Measurements from ENCODE around the gene LPAR2.

Gene LPAR2

GRCh38 chr19:19619849-19620210, 8.2 kb downstream of the LPAR2 start:
- Histone ChIP-seq H3K9me3 (no peaks in the 10 kb centered on the region), H3K4me3 (ENCODE audit: low read depth in 1 of 2, low read length in 1 of 2) (no peak overlapping the region), H3K36me3 (peaks cover 33% of the 10 kb centered on the region), H3K27ac (no peak overlapping the region), H3K4me1 (ENCODE audit: control insufficient read depth in 1 of 2, insufficient read depth in 1 of 2, low read depth in 1 of 2, low read length in 1 of 2) (peaks cover 13 to 17% of the 10 kb centered on the region in 2 experiments), H3K27me3 (peaks cover 9% of the 10 kb centered on the region)
- no peak for TF ChIP-seq CTCF (IDR thresholded peaks at IDR 0.05)

GRCh38 chr19:19619181-19619848, 8.7 kb downstream of the LPAR2 start:
- peaks cover 9% of the 10 kb centered on the region for H3K27me3 ChIP-seq
- no peak for TF ChIP-seq CTCF (IDR thresholded peaks at IDR 0.05)
- peaks cover 28% of the 10 kb centered on the region for H3K36me3 ChIP-seq
- H3K4me3 ChIP-seq (ENCODE audit: low read depth in 1 of 2, low read length in 1 of 2) = peak overlapping the region; percentile 57 to 64
- H3K27ac ChIP-seq = peak overlapping the region; percentile 41
- H3K9me3 ChIP-seq = no peaks in the 10 kb centered on the region
- peaks cover 13 to 17% of the 10 kb centered on the region in 2 experiments for H3K4me1 ChIP-seq (ENCODE audit: control insufficient read depth in 1 of 2, insufficient read depth in 1 of 2, low read depth in 1 of 2, low read length in 1 of 2)

- H3K9me3 ChIP-seq = no peaks in the 10 kb centered on the region
- TF ChIP-seq CTCF (IDR thresholded peaks at IDR 0.05) = peak; percentile 57
- H3K4me3 ChIP-seq (ENCODE audit: low read depth in 1 of 2, low read length in 1 of 2) = peak within 1 kb of the TSS; percentile 57 to 64
- H3K27ac ChIP-seq = peak within 1 kb of the TSS; percentile 41
- H3K4me1 ChIP-seq (ENCODE audit: control insufficient read depth in 1 of 2, insufficient read depth in 1 of 2, low read depth in 1 of 2, low read length in 1 of 2) = peaks cover 13 to 17% of the 10 kb centered on the region in 2 experiments
- H3K27me3 ChIP-seq = peaks cover 9% of the 10 kb centered on the region
- H3K36me3 ChIP-seq = peaks cover 19% of the 10 kb centered on the region
These were observed 9.6 kb downstream of the LPAR2 start, which contains the start of gene PBX4 for GRCh38 chr19:19618219-19619051. PBX4 (minus strand) TSS chr19:19618687; CDS start chr19:19618629, 58 bp downstream.

- H3K27me3 ChIP-seq = peaks cover 9% of the 10 kb centered on the region
- no peak overlapping the region for H3K4me3 ChIP-seq (ENCODE audit: low read depth in 1 of 2, low read length in 1 of 2)
- no peak overlapping the region for H3K27ac ChIP-seq
- no peaks in the 10 kb centered on the region for H3K9me3 ChIP-seq
- peaks cover 13 to 17% of the 10 kb centered on the region in 2 experiments for H3K4me1 ChIP-seq (ENCODE audit: control insufficient read depth in 1 of 2, insufficient read depth in 1 of 2, low read depth in 1 of 2, low read length in 1 of 2)
- no peak for TF ChIP-seq CTCF (IDR thresholded peaks at IDR 0.05)
- no peaks in the 10 kb centered on the region for H3K36me3 ChIP-seq
These were observed 12.9 kb downstream of the LPAR2 start for GRCh38 chr19:19615086-19615485.

- no peak overlapping the region for H3K27ac ChIP-seq
- H3K4me3 ChIP-seq (ENCODE audit: low read depth in 1 of 2, low read length in 1 of 2) = no peak overlapping the region
- no peak for TF ChIP-seq CTCF (IDR thresholded peaks at IDR 0.05)
- H3K4me1 ChIP-seq (ENCODE audit: control insufficient read depth in 1 of 2, insufficient read depth in 1 of 2, low read depth in 1 of 2, low read length in 1 of 2) = peaks cover 6 to 8% of the 10 kb centered on the region in 2 experiments
- H3K36me3 ChIP-seq = no peaks in the 10 kb centered on the region
- peaks cover 9% of the 10 kb centered on the region for H3K27me3 ChIP-seq
- H3K9me3 ChIP-seq = no peaks in the 10 kb centered on the region
These were observed 14.5 kb downstream of the LPAR2 start for GRCh38 chr19:19613506-19613905.

Measured in neutrophil (primary cell).